HG02642 (cell line): ENCODE measurements around the gene GAL3ST3.
"Not testable (repeated sequence)": the region's sequence is repeated elsewhere in the genome, so short reads cannot be mapped to it uniquely, and the experiment has no call there.

Experiments
- ATAC-seq: cut with Tn5 transposase; IDR thresholded peaks from one replicate; pipeline ENCODE4 v1.9.1; 2021; ENCODE audit warnings: mild to moderate bottlenecking; ENCODE audit not compliant: unreplicated experiment, poor library complexity

Gene GAL3ST3

DNA sequence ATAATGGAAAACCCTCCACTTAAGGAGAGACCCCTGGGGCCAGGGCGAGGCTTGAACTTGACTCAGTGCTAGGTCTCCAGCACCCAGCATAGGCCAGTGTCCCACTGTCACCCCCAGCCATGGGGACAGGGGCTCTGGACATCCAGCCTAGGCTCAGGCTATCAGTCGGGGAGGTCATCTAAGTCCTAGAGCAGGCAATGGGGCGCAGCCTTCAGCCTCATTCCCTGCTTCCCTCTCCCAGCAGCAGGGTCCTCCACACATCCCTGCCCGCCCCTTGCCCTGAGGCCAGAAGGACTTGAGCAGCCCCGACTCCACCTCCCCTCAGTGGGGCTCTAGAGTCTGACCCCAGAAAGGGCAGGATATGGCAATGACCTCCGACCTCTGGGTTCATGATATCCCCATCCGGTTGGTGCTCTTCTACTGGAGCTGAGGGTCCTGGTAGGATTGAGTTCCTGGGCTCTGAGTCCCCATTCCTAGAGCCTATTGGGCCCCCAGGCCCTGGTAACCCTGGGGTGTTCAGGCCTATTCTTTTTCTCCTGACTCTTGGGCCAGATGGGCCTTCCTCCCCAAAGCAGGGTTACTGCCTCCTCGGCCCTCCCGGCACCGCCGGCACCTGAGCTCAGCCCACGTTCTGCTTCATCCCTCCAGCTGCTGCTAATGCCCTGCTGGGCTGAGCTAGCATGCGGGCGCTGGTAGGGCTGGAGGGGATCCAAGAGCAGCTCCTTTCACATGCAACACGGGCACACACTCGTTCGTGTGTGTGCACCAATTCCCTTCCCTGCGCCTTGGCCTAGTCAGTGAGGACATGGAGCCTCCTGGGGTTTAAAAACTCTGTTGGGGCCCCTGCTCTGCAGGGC, 32.8 kb downstream of the GAL3ST3 start:
- no peak for ATAC-seq

DNA sequence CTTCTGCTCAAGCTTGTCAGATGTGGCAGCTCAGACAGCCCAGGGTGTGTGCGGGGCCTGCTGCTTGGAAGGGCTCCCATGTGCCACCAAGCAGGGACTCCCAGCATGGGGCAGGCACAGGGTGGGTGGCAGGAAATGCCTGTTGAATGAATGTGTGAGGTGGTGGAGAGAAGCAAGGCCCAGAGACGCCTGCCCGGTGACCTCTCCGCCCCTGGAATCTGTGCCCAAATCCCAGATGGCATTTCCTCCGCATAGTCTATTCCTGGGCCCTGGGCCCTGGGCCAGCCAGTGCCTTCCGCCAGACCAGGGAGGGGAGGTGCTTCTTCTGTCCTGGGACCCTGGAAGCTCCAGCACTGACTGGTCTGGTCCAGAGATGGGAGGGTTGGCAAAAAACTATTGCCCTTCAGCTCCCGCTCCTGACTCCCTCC, 33.5 kb downstream of the GAL3ST3 start:
- ATAC-seq, result no peak

DNA sequence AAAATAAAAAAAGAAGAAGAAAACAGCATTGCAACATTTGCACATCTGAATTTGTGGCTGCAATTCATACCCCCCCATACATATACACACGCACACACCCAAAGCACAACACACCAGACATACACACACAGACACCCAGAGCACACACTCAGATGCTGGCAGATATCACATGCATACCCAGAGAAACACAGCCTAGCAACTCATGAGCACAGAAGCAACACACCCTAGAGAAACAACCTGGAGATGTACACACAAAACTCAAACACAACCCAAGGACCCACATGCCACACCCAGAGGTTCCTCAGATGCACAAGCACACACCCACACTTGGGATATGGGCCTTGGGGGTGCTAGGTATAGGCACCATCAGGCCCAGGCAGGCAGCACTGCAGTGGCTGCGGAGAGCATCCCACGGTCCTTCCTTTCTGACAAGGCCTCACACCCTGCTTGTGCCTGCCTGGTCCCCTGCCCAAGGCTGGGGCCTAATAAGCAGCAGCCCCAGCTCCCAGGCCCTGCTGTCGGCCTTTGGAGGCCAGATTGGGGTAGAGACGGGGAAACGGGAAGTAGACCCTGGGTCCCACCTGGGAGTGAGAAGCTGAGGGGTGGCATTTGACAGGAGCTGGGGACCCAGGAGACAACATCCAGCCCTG, 34.0 kb downstream of the GAL3ST3 start:
- no peak for ATAC-seq

DNA sequence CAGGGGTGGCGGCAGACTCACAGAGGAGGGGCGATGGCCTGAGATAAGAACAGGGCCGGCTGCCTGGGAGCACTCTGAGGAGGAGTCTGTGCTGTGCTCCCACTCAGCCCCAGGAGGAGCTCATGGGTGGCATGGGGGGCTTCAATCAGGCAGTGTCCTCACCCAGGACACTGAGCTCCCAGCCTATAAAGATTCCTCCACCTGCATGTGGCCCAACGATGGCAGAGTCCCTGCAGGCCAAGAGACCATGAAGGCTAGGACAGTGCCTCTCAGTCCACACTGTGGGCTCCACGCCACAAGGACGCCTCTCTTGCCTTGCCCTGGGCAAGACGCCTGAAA, 35.2 kb downstream of the GAL3ST3 start:
- ATAC-seq, result no peak

DNA sequence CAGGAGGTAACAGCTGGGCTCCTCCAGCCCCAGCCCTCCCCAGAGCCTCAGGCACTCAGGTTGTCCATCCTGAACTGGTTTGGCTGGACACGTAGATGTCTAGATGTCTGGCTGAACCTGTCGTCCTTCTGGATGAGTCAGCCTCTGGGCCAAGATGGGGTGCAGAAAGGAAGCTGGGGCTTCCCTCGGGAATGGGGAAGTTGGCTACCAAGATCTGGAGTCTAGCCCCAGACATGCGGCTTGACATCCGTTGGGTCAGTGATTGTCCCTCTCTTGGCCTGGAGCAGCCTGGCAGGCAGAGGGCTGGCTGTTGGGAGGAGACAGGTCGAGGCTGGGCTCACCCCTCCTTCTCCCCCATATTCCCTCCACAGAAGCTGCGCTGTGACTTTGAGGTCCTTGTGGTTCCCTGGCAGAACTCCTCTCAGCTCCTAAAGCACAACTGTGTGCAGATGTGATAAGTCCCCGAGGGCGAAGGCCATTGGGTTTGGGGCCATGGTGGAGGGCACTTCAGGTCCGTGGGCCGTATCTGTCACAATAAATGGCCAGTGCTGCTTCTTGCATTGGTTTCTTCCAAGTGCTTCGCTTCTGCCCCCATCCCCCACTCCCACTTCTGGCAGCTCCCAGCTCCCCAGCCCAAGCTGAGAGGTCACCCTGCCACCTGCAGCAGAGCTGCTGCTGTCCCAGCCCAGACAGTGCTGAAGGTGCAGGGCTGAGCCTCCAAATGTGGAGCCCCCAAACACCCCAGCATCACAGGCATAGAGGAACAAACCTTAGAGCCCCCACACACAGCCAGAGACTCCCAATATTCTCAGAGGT, 35.8 kb downstream of the GAL3ST3 start:
- no peak for ATAC-seq

DNA sequence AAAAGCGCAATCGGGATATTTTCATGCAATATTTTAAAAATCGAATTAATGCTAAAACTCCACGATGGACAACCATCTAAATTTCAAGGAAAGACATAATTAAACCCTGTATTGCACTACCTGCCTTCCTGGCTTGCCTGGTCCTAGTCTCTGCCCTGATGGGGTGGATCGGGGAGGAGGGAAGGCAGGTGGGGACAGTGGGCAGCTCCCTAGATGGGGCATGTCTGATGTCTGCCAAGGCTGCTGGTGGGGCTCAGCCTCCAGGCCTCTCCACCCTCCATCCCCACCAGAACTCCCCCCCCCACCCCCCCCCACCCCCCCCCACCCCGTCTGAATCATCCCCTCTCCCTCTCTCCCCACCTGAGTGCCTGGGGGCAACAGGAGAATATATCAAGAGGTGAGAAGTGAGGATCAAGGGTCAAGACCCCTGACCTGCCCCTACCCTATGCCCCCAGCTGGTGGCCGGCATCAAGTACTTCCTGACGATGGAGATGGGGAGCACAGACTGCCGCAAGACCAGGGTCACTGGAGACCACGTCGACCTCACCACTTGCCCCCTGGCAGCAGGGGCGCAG, 36.5 kb downstream of the GAL3ST3 start:
- no peak for ATAC-seq

DNA sequence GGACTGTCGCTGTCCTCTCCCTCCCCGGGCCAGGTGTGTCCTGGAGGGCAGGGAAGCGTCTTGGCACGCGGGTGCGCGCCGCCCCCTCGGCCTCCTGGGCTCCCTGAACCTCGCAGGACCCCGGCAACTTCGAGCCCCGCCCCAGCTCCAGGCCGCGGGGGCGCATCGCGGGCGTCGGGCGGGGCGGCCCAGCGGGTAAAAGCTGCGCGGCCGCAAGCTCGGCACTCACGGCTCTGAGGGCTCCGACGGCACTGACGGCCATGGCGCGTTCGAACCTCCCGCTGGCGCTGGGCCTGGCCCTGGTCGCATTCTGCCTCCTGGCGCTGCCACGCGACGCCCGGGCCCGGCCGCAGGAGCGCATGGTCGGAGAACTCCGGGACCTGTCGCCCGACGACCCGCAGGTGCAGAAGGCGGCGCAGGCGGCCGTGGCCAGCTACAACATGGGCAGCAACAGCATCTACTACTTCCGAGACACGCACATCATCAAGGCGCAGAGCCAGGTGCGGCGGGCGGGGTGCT, 37.1 kb downstream of the GAL3ST3 start, which contains the start of gene CST6:
TSS of gene CST6 (plus strand) at position 224 of the 519 bp plus-strand sequence. CDS start at position 261, 37 bp downstream.
- no peak for ATAC-seq

DNA sequence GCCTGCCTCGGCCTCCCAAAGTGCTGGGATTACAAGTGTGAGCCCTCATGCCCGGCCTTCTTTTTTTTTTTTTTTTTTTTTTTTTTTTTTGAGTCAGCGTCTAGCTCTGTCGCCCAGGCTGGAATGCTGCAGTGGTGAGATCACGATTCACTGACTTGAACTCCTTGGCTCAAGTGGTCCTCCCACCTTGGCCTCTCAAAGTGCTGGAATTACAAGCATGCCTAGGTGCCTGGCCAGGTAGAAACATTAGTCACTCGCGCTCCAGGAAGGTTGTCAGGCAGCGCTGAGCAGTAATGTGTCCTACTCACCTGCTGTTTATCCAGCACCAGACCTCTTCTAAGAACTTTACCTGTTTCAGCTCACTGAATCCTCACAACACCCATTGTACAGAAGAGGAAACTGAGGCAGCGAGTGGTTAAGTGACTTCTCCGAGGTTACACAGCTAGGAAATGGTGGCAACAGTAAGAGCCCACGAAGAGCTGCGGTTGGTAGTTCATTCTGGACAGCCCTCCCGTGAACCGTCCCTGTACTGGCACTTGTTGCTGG, 37.6 kb downstream of the GAL3ST3 start:
- ATAC-seq, result no peak

DNA sequence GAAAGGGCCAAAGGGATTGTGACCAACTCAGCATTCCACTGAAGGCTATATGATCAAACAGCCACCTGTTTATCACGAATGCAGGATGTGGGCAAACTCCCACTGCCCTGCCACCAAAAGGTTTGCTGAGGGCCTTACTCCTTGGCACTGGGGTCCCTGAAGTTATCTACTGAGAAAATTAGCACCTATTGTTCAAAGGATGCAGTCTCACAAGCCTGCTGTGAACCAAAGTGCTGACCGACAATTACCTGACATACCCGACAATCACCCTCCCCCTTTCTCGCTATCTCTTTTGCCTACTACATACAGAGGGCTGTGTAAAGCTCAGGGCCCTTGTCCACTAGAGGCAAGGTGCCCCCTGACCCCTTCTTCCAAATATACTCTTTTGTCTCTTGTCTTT, 38.9 kb downstream of the GAL3ST3 start:
- ATAC-seq, result not testable (repeated sequence)

DNA sequence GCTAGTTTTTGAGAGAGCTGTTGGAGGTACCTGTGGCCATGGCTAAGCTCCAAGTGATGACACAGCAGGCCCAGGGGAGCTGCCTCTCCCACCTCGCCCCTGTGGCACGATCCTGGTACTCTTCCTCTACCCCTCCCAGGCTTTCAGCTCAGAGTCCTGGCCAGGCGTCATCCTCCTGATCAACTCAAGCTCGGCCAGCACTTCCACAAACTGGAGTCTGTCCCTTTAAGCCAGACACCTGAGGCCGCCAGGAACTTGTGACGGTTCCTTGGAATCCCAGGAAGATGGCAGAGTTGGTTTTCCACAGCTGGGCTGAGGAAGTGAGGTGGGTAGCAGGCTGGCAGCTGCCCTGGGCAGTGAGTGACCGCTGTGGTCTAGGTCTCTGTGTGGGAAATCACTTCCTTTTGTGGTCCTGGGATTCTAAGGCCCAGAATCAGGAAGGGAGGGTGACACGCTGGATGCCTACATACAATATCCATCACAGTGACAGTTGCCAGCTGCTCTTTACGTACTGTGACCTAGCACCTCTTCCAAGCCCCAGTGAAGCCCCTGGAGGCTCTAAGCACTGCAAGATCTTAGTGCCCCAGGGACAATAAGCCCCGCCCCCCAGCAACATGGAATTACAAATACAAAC, 40.4 kb downstream of the GAL3ST3 start:
- ATAC-seq, result no peak

DNA sequence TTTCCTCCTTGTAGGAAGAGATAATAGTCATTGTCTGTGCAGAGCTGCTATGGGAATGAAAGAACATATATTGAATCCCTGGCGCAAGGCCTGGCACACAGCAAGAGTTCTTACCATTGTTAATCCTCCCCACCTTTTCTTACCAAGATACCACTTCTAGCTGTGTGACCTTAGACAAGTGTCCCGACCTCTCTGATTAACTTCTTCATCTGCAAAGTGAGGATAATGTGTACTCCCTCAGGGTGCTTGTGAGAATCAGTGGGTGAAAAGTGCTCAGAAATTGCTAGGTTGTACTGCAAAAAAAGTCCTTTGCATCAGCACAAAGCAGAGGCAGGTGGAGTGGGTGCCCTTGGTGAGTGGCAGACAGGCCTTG, 40.9 kb downstream of the GAL3ST3 start:
- no peak for ATAC-seq

DNA sequence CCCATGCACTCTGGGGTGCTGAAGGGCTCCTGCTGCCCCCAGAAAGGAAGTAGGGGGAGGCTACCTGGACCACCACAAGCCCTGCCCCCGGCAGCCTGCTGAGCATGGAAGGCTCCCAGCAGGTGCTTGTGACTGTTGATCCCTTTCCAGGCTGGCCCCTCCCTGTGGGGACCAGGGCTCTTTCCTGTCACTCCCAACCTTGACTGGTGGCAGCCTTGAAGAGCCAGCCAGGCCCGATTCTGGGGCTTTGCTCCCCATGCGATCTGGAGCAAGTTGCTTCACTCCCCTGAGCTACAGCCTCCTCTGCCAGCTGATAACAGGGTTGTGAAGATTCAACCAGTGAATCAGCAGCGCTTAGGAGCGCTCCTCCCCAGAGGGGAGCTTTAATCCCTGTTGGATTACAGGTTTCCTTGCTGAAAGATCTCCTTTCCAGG, 41.7 kb downstream of the GAL3ST3 start:
- ATAC-seq, result no peak

DNA sequence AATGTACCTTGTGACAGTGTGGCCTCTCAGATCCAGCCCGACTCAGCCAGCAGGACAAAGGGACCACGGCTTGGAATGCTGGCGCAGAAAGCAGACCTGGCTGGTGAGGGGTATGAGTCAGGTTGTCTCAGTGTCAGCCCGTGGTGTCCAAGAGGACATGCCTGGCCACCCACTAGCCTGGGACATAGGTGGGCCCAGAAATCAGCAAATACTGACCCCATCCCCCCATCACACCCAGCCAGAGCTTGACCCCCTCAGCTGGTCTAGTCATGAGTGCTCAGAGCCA, 42.1 kb downstream of the GAL3ST3 start:
- ATAC-seq, result no peak

DNA sequence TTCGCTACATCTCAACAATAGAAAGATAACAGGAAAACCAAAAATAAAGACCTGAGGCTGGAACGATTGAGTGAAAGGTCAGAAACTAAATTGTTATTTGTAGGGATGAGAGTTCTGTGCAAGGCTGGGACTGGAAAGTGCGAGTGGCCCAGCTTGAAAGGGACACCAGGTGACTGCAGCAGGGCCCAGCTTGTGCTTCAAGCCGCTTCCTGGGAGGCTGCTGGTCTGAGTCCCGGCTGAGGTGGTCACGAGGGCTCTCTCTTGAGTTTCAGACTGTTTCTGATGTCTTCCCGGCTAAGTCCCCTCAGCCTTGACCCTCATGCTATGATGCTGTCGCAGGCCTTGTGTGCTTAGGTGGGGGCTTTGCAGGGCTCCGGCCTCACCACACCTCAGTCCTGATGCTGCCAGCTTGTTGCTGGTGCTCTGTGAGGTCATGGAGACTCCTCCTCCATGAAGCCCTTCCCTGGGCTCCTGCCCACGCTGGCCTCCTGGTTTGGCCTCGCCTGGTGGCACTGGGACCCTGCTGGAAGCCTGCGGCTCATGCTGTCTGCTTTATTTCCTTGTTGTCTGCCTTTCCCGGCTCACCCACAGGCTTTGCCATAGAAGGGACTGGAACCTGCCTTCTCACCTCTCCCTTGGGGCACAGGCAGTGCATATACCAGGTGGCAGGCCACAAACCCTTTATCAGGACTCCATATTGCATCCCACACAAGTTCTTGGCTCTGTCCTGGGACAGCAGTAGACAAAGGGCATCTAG, 42.6 kb downstream of the GAL3ST3 start:
- no peak for ATAC-seq

DNA sequence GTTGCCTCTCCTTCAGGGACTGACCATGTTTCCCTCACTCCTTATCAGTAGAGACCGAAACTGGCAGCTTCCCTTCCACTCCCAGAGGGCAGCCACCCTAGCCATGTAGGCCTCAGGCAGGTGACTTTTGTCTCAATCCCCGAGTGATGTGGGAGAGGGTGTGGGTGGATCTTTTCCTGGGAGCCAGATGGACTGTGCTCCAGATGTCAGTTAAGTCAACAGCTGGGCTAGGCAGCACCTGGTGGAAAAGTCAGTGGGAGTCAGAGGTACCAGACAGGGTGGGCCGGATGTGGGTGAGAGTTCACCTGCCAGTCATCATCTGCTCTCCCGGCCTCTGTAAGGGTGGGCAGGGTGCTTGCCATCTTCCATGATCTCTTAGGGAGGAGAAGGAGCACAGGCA, 44.8 kb downstream of the GAL3ST3 start:
- ATAC-seq, result no peak

DNA sequence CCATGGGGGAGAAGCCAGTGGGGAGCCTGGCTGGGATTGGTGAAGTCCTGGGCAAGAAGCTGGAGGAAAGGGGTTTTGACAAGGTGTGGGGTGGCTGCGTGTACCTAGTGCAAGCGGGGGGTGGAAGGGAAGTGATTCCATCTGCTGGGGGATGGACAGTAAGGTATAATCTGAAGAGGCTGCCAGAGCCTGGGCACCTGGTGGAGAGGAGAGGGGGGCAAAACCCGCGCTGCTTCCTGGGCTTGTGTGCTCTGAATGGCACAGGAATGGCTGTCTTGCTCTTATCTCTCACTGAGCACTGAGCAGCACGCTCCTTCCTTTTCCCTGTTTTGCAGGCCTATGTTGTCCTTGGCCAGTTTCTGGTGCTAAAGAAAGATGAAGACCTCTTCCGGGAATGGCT, 45.7 kb downstream of the GAL3ST3 start:
- ATAC-seq, result no peak

DNA sequence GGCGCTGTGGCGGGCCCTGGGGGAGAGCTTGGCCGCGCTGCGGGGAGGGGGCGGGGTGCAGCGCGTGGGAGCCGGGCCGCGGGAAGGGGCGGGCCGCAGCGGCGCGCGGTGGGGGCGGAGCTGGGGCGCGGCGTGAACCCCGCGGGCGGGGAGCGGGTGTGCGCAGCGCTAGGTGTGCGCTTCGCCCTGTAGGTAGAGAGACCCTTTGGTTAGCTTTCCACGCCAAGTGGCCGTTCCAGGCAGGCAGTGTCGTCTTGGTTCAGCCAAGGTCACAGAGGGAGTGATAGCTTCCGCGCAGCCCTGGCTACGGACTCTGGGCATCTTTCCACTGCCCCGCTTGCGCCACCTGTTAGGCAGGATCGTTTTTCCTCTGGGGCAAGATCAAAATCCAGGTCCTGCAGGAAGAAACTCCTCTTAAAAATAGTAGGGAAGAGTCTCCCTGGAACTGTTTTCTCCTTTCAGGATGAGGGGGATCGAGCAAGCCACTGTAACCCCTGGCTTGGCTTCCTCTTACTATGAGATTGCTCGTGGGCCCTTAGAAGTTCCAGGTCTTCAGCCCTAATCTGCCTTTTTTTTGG, 46.2 kb downstream of the GAL3ST3 start:
- ATAC-seq, result peak; percentile 56

DNA sequence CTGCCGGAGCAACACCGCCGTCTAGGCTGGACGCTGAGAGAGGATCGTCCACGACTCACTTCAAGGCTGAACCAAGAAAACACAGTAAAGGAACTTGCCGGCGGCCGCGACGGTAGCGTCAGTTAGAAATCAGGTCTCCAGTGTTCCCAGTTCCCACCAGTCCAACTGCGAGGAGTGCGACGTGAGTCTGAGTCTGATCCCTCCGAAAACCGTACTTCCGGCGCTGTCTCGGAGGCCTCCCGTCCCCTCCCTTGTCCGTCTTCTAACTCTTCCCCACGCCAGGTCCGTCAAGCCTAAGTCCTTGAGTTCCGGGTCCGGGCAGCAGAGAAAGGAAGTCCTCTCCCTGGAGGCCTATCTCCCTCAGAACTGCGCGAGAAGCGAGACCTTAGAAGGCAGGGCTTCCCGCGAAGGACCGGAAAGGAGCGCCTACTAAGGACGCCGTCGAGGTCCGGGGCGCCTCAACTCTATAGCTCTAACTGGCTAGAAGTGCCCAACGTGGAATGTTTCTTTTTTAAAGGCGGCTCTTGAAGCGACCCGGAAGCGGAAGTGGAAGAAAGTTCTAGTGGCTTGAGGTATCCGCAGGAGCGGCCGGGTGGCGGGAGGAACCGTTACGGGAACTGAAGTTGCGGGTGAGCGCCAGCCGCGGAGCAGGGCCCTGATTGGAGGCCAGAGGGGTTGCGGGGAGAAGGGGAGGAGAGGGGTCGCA, 46.9 kb downstream of the GAL3ST3 start, which contains the start of the genes BANF1 and EIF1AD:
TSS of gene BANF1 (plus strand) at position 562 of the 706 bp plus-strand sequence. CDS start 748 bp downstream, outside the sequence.
TSS of gene EIF1AD (minus strand) at position 216 of the 706 bp plus-strand sequence. CDS start 1,768 bp downstream, outside the sequence.
- peak; percentile 83 for ATAC-seq
